HCT116 (cell line): ENCODE measurements around the gene NSD2. TPM values are rescaled to one million over a fixed set of nuclear protein-coding genes. Genes with fewer than 3 reads are reported as not detected.

Experiments
- ATAC-seq: fragments of 200-7000 bp; cut with Tn5 transposase; 2 replicates; pipeline ENCODE4 v1.9.1; 2020; ENCODE audit warnings: mild to moderate bottlenecking, moderate library complexity
- BruUV-seq: library from RNA; stranded (reverse); fragments of 400-500 nt; replicated peaks from 2 replicates; lab custom pipeline; 2021; lab: Mats Ljungman, UMichigan
- CTCF ChIA-PET: fragments of 300-600 bp; sonication (Branson Sonifier 250); formaldehyde crosslinking; loops from one replicate; lab custom pipeline; 2021; ENCODE audit warnings: antibody characterized with exemption; lab: Charles Lee
- POLR2A ChIA-PET: fragments of 300-600, 350-600 bp; sonication (Branson Sonifier 250); formaldehyde crosslinking; loops from one replicate; lab custom pipeline; 2021; ENCODE audit warnings: antibody characterized with exemption; lab: Charles Lee
- RAD21 ChIA-PET, 2 experiments: fragments of 300-600 bp; sonication (Branson Sonifier 250); formaldehyde crosslinking; loops; one replicate each; lab custom pipeline; 2023; ENCODE audit warnings: low total read pairs in 2 of 2; ENCODE audit not compliant: uncharacterized antibody in 2 of 2, unreplicated experiment in 2 of 2, low non-redundant PET in 1 of 2; lab: Charles Lee
- DNase-seq: peaks from one replicate; pipeline ENCODE4 v3.0.0-alpha.2; 2010; ENCODE audit warnings: low read depth, low spot score
- H2AFZ ChIP-seq: fragments of 200-600 bp; shearing (Covaris generic), sonication (generic); 2 replicates; pipeline ENCODE4 v1.6.1; 2017; ENCODE audit warnings: low read depth, mixed run types, mixed read lengths, antibody characterized with exemption, low read length; ENCODE audit not compliant: poor library complexity, severe bottlenecking
- H3K27ac ChIP-seq: 2 replicates; pipeline ENCODE4 v1.5.1; 2012; ENCODE audit warnings: low read depth, low read length
- H3K27me3 ChIP-seq: fragments of 200-600 bp; sonication (generic); 2 replicates; pipeline ENCODE4 v1.6.1; 2016; ENCODE audit warnings: mixed run types, low read length, mixed read lengths; ENCODE audit not compliant: insufficient read depth
- H3K36me3 ChIP-seq, 2 experiments: fragments of 200-500 bp in 1 of 2; fragments of 200-600 bp in 1 of 2; sonication (Bioruptor generic) in 1 of 2; sonication (generic) in 1 of 2; 2 replicates each; pipeline versions ENCODE4 v1.5.1 to v1.6.1; 2014 to 2016; ENCODE audit warnings: low read length in 2 of 2, inconsistent platforms in 1 of 2, mixed read lengths in 1 of 2, mixed run types in 1 of 2; ENCODE audit not compliant: insufficient read depth in 2 of 2, control insufficient read depth in 1 of 2
- H3K4me1 ChIP-seq, 2 experiments: fragments of 200-600 bp in 1 of 2; sonication (generic) in 1 of 2; 2 replicates each; pipeline versions ENCODE4 v1.5.1 to v1.6.1; 2012 to 2017; ENCODE audit warnings: low read length in 2 of 2, inconsistent platforms in 1 of 2, mild to moderate bottlenecking in 1 of 2, mixed read lengths in 1 of 2, mixed run types in 1 of 2, moderate library complexity in 1 of 2; ENCODE audit not compliant: insufficient read depth in 2 of 2, control insufficient read depth in 1 of 2
- H3K4me2 ChIP-seq: fragments of 200-600 bp; sonication (generic); 2 replicates; pipeline ENCODE4 v1.6.1; 2017; ENCODE audit warnings: mixed run types, low read length, mixed read lengths
- H3K4me3 ChIP-seq, 2 experiments: fragments of 200-600 bp in 1 of 2; sonication (generic) in 1 of 2; replicated peaks in 1 of 2; 2 replicates each; pipeline ENCODE4 v1.5.1; 2011 to 2016; ENCODE audit warnings: low read length in 2 of 2, control low read depth in 1 of 2, low read depth in 1 of 2, mild to moderate bottlenecking in 1 of 2, mixed read lengths in 1 of 2, mixed run types in 1 of 2
- H3K79me2 ChIP-seq: fragments of 200-600 bp; sonication (generic); 2 replicates; pipeline ENCODE4 v1.6.1; 2017; ENCODE audit warnings: mild to moderate bottlenecking, mixed run types, low read length, moderate library complexity, mixed read lengths; ENCODE audit not compliant: insufficient read depth
- H3K9ac ChIP-seq: fragments of 200-600 bp; sonication (generic); 2 replicates; pipeline ENCODE4 v1.6.1; 2016; ENCODE audit warnings: low read length, mixed read lengths
- H3K9me2 ChIP-seq: fragments of 200-600 bp; sonication (generic), shearing (Covaris generic); 2 replicates; pipeline ENCODE4 v1.6.1; 2017; ENCODE audit warnings: mixed run types, mild to moderate bottlenecking, moderate library complexity; ENCODE audit not compliant: insufficient read depth
- H3K9me3 ChIP-seq, 2 experiments: fragments of 200-500 bp in 1 of 2; fragments of 200-600 bp in 1 of 2; sonication (Bioruptor generic) in 1 of 2; sonication (generic) in 1 of 2; 2 replicates each; pipeline ENCODE4 v1.6.1; 2014 to 2017; ENCODE audit warnings: low read length in 2 of 2, mixed read lengths in 2 of 2, inconsistent platforms in 1 of 2, low read depth in 1 of 2, mild to moderate bottlenecking in 1 of 2, mixed run types in 1 of 2, moderate library complexity in 1 of 2; ENCODE audit not compliant: control insufficient read depth in 1 of 2, insufficient read depth in 1 of 2
- H4K20me1 ChIP-seq: fragments of 200-600 bp; sonication (generic), shearing (Covaris generic); 2 replicates; pipeline ENCODE4 v1.6.1; 2017; ENCODE audit warnings: mixed run types, mild to moderate bottlenecking, moderate library complexity; ENCODE audit not compliant: insufficient read depth
- ATF3 ChIP-seq: IDR thresholded peaks from 2 replicates; pipeline ENCODE4 v1.6.1; 2012
- CBX3 ChIP-seq: IDR thresholded peaks from 2 replicates; pipeline ENCODE4 v1.6.1; 2012; ENCODE audit warnings: low read depth
- CTCF ChIP-seq, 3 experiments: fragments of 200-600 bp in 1 of 3; sonication (generic) in 1 of 3; IDR thresholded peaks in 2 of 3; conservative IDR thresholded peaks in 1 of 3; 2 replicates each; pipeline ENCODE4 v1.5.1; 2012 to 2017; ENCODE audit warnings: low read depth in 2 of 3, low read length in 2 of 3, antibody characterized with exemption in 1 of 3, borderline replicate concordance in 1 of 3, control low read depth in 1 of 3, mild to moderate bottlenecking in 1 of 3, mixed read lengths in 1 of 3, mixed run types in 1 of 3, moderate library complexity in 1 of 3; ENCODE audit not compliant: insufficient read depth in 1 of 3
- EGR1 ChIP-seq: IDR thresholded peaks from 2 replicates; pipeline ENCODE4 v1.6.1; 2012; ENCODE audit warnings: low read depth
- ELF1 ChIP-seq: IDR thresholded peaks from 2 replicates; pipeline ENCODE4 v1.6.1; 2012; ENCODE audit warnings: low read depth, borderline replicate concordance
- EZH2 ChIP-seq: fragments of 200-600 bp; sonication (generic); IDR thresholded peaks from 2 replicates; pipeline ENCODE4 v1.6.1; 2017; ENCODE audit warnings: antibody characterized with exemption, mixed run types
- EZH2phosphoT487 ChIP-seq: fragments of 200-600 bp; IDR thresholded peaks from 2 replicates; pipeline ENCODE4 v1.6.1; 2018; ENCODE audit warnings: antibody characterized with exemption, borderline replicate concordance
- FOSL1 ChIP-seq: IDR thresholded peaks from 2 replicates; pipeline ENCODE4 v1.6.1; 2012; ENCODE audit warnings: low read depth
- MAX ChIP-seq: IDR thresholded peaks from 2 replicates; pipeline ENCODE4 v1.6.1; 2012
- POLR2AphosphoS5 ChIP-seq: IDR thresholded peaks from 2 replicates; pipeline ENCODE4 v1.6.1; 2011; ENCODE audit warnings: mild to moderate bottlenecking, low read depth, low read length, moderate library complexity
- RAD21 ChIP-seq: IDR thresholded peaks from 2 replicates; pipeline ENCODE4 v1.6.1; 2012; ENCODE audit warnings: low read depth, mild to moderate bottlenecking
- SIN3A ChIP-seq: IDR thresholded peaks from 2 replicates; pipeline ENCODE4 v1.6.1; 2012; ENCODE audit warnings: low read depth
- SP1 ChIP-seq: IDR thresholded peaks from 2 replicates; pipeline ENCODE4 v1.6.1; 2012; ENCODE audit warnings: low read depth
- SRF ChIP-seq: IDR thresholded peaks from 2 replicates; pipeline ENCODE4 v1.6.1; 2012; ENCODE audit warnings: low read depth
- TCF7L2 ChIP-seq: IDR thresholded peaks from 2 replicates; pipeline ENCODE4 v1.7.0; 2011; ENCODE audit warnings: borderline replicate concordance, inconsistent platforms; ENCODE audit not compliant: insufficient read depth, insufficient read length; ENCODE audit errors: extremely low read depth
- YY1 ChIP-seq: IDR thresholded peaks from 2 replicates; pipeline ENCODE4 v1.6.1; 2011; ENCODE audit warnings: low read length, low read depth, moderate library complexity, mild to moderate bottlenecking; ENCODE audit not compliant: insufficient replicate concordance; ENCODE audit errors: extremely low read depth
- ZNF274 ChIP-seq: fragments of 200-500 bp; sonication (Bioruptor generic); IDR thresholded peaks from 2 replicates; pipeline ENCODE4 v1.6.1; 2014; ENCODE audit warnings: mild to moderate bottlenecking, low read depth, low read length, inconsistent platforms
- intact Hi-C: fragments of 100-400 bp; cut with micrococcal nuclease; formaldehyde crosslinking; loops from 2 replicates; pipeline ENCODE4 v1.10.0; 2022
- total RNA-seq: library from RNA; stranded (reverse); gene quantifications from one replicate; pipeline ENCODE4 v1.2.1, GENCODE V29; 2021; ENCODE audit not compliant: unreplicated experiment
- TF ChIP-seq, protein P1 (sequence below): IDR thresholded peaks from 2 replicates; pipeline ENCODE4 v1.6.1; 2011; ENCODE audit warnings: mild to moderate bottlenecking, low read length, moderate library complexity; ENCODE audit not compliant: insufficient replicate concordance; ENCODE audit errors: extremely low read depth
- TF ChIP-seq, protein P2 (sequence below): IDR thresholded peaks from 2 replicates; pipeline ENCODE4 v1.6.1; 2012; ENCODE audit warnings: low read depth

The NSD2 gene
- total RNA-seq, 1 experiment from 2014 or later = 145 TPM

DNA sequence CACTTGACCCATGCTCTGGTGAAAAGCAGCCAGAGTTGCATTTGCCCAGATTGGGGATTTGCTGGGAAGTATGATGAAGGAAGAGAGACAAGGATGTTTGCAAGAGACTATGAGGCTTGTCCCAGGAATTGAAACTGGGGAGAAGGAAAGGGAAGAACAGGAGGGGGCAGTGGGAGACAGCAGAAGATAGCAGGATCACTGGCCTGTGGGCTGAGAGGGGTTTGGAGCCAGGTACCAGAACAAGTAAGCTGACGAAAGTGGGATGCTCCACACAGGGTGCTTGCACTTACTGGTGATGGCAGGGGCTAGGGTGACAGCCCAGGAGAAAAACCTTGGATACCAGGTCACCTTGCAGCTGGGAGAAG, 11.8 kb upstream of the NSD2 start:
- Histone ChIP-seq H3K27me3 (no peaks in the 10 kb centered on the region), H3K4me2 (no peak overlapping the region), H3K9me3 (no peaks in the 10 kb centered on the region), H3K9ac (no peak overlapping the region), H4K20me1 (no peaks in the 10 kb centered on the region), H3K4me3 (no peak overlapping the region), H2AFZ (no peak overlapping the region), H3K4me1 (peaks cover 12 to 18% of the 10 kb centered on the region in 2 experiments), H3K9me2 (no peaks in the 10 kb centered on the region), H3K79me2 (peaks cover 32% of the 10 kb centered on the region), H3K27ac (no peak overlapping the region), H3K36me3 (no peaks in the 10 kb centered on the region)
- ChIA-PET POLR2A (interaction anchor here (1.4 kb wide), 1 partner anchor 11 kb away, joined by 4 read pairs; the partner anchor contains the start of gene NSD2), CTCF (no interaction called here), RAD21 (no interaction called here)
- DNase-seq = no peak
- intact Hi-C loops = no loop called here
- ATAC-seq = no peak
- no TSS peak for BruUV-seq
- TF ChIP-seq POLR2AphosphoS5 (no peak), YY1 (no peak), ATF3 (no peak), ZNF274 (no peak), CTCF (IDR thresholded peaks at IDR 0.05 in 2 of 3, conservative IDR thresholded peaks at IDR 0.05 in 1 of 3; ENCODE audit: borderline replicate concordance in 1 of 3, insufficient read depth in 1 of 3, low read depth in 2 of 3, low read length in 2 of 3) (no peak), EZH2 (no peak), MAX (no peak), EGR1 (no peak), SRF (no peak), RAD21 (no peak), TCF7L2 (no peak), SP1 (no peak), FOSL1 (no peak), CBX3 (no peak), EZH2phosphoT487 (no peak), ELF1 (no peak), SIN3A (no peak)
- TF ChIP-seq, protein P1, sequence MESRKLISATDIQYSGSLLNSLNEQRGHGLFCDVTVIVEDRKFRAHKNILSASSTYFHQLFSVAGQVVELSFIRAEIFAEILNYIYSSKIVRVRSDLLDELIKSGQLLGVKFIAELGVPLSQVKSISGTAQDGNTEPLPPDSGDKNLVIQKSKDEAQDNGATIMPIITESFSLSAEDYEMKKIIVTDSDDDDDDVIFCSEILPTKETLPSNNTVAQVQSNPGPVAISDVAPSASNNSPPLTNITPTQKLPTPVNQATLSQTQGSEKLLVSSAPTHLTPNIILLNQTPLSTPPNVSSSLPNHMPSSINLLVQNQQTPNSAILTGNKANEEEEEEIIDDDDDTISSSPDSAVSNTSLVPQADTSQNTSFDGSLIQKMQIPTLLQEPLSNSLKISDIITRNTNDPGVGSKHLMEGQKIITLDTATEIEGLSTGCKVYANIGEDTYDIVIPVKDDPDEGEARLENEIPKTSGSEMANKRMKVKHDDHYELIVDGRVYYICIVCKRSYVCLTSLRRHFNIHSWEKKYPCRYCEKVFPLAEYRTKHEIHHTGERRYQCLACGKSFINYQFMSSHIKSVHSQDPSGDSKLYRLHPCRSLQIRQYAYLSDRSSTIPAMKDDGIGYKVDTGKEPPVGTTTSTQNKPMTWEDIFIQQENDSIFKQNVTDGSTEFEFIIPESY = no peak
- TF ChIP-seq, protein P2, sequence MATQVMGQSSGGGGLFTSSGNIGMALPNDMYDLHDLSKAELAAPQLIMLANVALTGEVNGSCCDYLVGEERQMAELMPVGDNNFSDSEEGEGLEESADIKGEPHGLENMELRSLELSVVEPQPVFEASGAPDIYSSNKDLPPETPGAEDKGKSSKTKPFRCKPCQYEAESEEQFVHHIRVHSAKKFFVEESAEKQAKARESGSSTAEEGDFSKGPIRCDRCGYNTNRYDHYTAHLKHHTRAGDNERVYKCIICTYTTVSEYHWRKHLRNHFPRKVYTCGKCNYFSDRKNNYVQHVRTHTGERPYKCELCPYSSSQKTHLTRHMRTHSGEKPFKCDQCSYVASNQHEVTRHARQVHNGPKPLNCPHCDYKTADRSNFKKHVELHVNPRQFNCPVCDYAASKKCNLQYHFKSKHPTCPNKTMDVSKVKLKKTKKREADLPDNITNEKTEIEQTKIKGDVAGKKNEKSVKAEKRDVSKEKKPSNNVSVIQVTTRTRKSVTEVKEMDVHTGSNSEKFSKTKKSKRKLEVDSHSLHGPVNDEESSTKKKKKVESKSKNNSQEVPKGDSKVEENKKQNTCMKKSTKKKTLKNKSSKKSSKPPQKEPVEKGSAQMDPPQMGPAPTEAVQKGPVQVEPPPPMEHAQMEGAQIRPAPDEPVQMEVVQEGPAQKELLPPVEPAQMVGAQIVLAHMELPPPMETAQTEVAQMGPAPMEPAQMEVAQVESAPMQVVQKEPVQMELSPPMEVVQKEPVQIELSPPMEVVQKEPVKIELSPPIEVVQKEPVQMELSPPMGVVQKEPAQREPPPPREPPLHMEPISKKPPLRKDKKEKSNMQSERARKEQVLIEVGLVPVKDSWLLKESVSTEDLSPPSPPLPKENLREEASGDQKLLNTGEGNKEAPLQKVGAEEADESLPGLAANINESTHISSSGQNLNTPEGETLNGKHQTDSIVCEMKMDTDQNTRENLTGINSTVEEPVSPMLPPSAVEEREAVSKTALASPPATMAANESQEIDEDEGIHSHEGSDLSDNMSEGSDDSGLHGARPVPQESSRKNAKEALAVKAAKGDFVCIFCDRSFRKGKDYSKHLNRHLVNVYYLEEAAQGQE = no peak
